ENCODE measurements around the gene LMNTD1. TPM values are rescaled to one million over a fixed set of nuclear protein-coding genes. Genes with fewer than 3 reads are reported as not detected.

LMNTD1 gene
- total and polyA plus RNA-seq, 11 donors: 0.69 TPM; not detected in 10

DNA sequence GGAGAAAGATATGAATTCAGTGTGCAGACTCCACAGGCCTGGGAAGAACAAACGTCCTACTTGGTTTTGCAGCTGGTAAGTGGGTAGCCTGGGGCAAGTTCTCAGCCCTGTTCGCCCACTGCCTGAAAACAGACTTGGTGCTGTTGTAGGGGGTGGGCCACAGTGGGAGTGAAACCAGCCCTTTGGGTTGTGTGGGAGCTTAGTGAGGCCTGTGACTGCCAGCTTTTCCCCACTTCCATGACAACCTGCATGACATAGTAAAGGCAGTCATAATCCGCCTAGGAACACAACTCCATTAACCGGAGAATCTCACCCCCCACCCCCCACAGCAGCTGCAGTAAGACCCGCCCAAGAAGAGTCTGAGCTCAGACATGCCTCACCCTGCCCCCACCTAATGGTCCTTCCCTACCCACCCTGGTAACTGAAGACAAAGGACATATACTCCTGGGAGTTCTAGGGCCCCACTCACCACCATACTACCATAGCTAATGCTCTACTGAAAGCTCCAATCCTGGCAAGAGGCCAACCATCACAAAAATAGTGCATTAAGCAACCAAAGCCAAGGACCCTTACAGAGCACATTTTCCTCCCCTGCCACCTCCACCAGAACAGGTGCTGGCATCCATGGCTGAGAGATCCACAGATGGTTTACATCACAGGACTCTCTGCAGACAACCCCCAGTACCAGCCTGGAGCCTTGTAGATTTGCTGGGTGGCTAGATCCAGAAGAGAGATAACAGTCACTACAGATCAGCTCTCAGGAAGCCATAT lies 39.8 kb upstream of the LMNTD1 start:
- Histone ChIP-seq H3K4me3 (no peak overlapping the region), H3K4me1 (no peaks in the 10 kb centered on the region), H3K36me3 (no peaks in the 10 kb centered on the region), H3K9me3 (peaks cover 0 to 3% (median 0%) of the 10 kb centered on the region in 12 donors), H3K27ac (no peak overlapping the region), H3K27me3 (no peaks in the 10 kb centered on the region)
- intact Hi-C loops (cut with DNase I): no loop called here
- DNase-seq (no peak), ATAC-seq (no peak)
- 10 to 77% (median 60%) methylated on average over 2 to 5 of the region's 5 CpGs for WGBS, 4 donors
- TF ChIP-seq, protein P1, sequence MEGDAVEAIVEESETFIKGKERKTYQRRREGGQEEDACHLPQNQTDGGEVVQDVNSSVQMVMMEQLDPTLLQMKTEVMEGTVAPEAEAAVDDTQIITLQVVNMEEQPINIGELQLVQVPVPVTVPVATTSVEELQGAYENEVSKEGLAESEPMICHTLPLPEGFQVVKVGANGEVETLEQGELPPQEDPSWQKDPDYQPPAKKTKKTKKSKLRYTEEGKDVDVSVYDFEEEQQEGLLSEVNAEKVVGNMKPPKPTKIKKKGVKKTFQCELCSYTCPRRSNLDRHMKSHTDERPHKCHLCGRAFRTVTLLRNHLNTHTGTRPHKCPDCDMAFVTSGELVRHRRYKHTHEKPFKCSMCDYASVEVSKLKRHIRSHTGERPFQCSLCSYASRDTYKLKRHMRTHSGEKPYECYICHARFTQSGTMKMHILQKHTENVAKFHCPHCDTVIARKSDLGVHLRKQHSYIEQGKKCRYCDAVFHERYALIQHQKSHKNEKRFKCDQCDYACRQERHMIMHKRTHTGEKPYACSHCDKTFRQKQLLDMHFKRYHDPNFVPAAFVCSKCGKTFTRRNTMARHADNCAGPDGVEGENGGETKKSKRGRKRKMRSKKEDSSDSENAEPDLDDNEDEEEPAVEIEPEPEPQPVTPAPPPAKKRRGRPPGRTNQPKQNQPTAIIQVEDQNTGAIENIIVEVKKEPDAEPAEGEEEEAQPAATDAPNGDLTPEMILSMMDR (IDR thresholded peaks at IDR 0.05): no peak
- no peak for TF ChIP-seq POLR2A (IDR thresholded peaks at IDR 0.05)

DNA sequence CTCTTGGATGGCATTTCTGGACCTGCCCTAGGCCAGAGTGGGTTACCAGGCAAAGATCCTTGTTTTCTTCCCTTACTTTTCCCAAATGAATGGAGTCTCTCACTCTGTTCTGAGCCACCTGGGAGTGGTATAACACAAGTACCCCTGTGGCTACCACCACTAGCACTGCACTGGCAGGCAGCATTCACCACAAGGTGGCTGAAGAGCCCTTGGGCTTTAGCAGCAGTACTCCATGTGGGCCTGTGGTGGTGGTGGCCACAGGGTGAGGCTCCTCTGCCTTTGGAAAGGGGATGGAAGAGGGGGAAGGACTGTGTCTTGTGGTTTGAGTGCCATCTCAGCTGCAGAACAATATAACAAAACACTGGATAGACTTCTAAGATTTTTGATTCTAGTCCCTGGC lies 38.1 kb upstream of the LMNTD1 start:
- intact Hi-C loops (cut with DNase I): no loop called here
- Histone ChIP-seq H3K36me3 (no peaks in the 10 kb centered on the region), H3K27me3 (no peaks in the 10 kb centered on the region), H3K27ac (no peak overlapping the region), H3K4me3 (no peak overlapping the region), H3K9me3 (peaks cover 0 to 8% (median 0%) of the 10 kb centered on the region in 12 donors), H3K4me1 (no peaks in the 10 kb centered on the region)
- TF ChIP-seq, protein P1 (IDR thresholded peaks at IDR 0.05): no peak
- no peak for TF ChIP-seq POLR2A (IDR thresholded peaks at IDR 0.05)
- DNase-seq (no peak), ATAC-seq (no peak)

DNA sequence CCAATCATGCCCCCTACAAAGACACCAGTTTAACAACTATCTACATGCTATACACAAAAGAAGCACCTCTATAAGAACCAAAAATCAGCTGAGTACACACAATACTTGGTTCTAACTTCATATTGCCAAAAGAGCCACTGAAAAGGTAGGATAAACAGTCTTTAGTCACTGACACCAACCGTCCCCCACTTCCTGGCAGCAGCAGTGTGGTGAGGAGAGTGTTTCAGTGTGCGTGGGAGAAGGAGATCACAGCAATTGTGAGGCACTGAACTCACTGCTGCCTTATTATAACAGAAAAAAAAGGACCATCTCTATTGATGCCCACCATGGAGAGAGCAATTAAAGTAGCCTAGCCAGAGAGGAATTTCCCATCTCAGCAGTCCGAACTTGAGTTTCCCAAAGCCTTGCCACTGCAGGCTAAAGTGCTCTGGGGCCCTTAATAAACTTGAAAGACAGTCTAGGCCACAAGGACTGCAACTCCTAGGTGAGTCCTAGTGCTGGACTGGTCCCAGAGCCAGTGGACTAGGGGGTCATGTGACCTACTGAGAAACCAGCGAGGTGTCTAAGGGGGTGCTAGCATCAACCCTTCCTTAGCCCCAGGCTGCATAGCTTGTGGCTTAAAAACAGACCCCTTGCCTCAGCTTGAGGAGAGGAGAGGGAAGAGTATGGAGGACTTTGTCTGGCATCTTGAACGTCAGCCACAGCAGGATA lies 37.1 kb upstream of the LMNTD1 start:
- no peak for TF ChIP-seq POLR2A (IDR thresholded peaks at IDR 0.05)
- TF ChIP-seq, protein P1 (IDR thresholded peaks at IDR 0.05): no peak
- no peaks in the 10 kb centered on the region for H3K4me1 ChIP-seq
- 69 to 74% (median 71%) methylated on average over 5 of the region's 5 CpGs for WGBS, 4 donors
- H3K27me3 ChIP-seq: no peaks in the 10 kb centered on the region
- H3K27ac ChIP-seq: no peak overlapping the region
- DNase-seq (no peak), ATAC-seq (no peak)
- H3K36me3 ChIP-seq: no peaks in the 10 kb centered on the region
- H3K9me3 ChIP-seq: peaks cover 0 to 8% (median 0%) of the 10 kb centered on the region in 12 donors
- intact Hi-C loops (cut with DNase I): no loop called here
- H3K4me3 ChIP-seq: no peak overlapping the region

DNA sequence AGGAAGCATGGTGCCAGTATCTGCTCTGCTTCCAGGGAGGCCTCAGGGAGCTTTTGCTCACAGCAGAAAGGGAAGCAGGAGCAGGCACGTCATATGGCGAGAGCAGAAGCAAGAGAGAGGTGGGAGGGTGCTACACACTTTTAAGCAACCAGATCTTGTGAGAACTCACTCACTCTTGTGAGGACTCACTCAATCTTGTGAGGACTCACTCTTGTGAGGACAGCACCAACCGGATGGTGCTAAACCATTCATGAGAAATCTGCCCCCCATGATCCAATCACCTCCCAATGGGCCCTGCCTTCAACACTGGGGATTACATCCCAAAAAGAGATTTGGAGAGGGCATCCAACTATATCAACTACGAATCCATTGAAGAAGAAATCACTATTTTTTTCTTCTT lies 34.3 kb upstream of the LMNTD1 start:
- TF ChIP-seq POLR2A (IDR thresholded peaks at IDR 0.05): no peak
- TF ChIP-seq, protein P1 (IDR thresholded peaks at IDR 0.05): no peak
- no peak overlapping the region for H3K27ac ChIP-seq
- ATAC-seq (no peak), DNase-seq (no peak)
- intact Hi-C loops (cut with DNase I): loop anchor here in 2 of 10 donors (10.0 kb wide), 2 partner anchors 427 to 437 kb away; no protein-coding TSS in a partner anchor
- 91 to 94% (median 92%) methylated on average over 4 of the region's 4 CpGs for WGBS, 4 donors
- H3K36me3 ChIP-seq: no peaks in the 10 kb centered on the region
- no peak overlapping the region for H3K4me3 ChIP-seq
- no peaks in the 10 kb centered on the region for H3K27me3 ChIP-seq
- peaks cover 0 to 15% (median 0%) of the 10 kb centered on the region in 12 donors for H3K4me1 ChIP-seq
- H3K9me3 ChIP-seq: peaks cover 0 to 7% (median 0%) of the 10 kb centered on the region in 12 donors
